SK-N-SH treated with all-trans-retinoic acid at 6 μM for 48 hours (cell line): Measurements from ENCODE around the gene RHBDL3.

Source experiments
- BACH2 ChIP-seq: fragments of 250-450 bp; sonication (Bioruptor Pico); IDR thresholded peaks from 2 replicates; pipeline ENCODE4 v1.9.0; 2021; ENCODE audit warnings: mild to moderate bottlenecking, borderline replicate concordance
- ESRRG ChIP-seq: fragments of 250-450 bp; sonication (Bioruptor Pico); IDR thresholded peaks from 2 replicates; pipeline ENCODE4 v1.6.1; 2021; ENCODE audit warnings: mild to moderate bottlenecking
- SNAI2 ChIP-seq: fragments of 250-450 bp; sonication (Bioruptor Pico); IDR thresholded peaks from 2 replicates; pipeline ENCODE4 v1.5.0; 2020; ENCODE audit warnings: mild to moderate bottlenecking, moderate library complexity
- ZFP3 ChIP-seq: fragments of 250-450 bp; sonication (Bioruptor Pico); IDR thresholded peaks from 2 replicates; pipeline ENCODE4 v1.5.0; 2020; ENCODE audit warnings: mild to moderate bottlenecking, moderate library complexity
- ZFP30 ChIP-seq: fragments of 450-650 bp; formaldehyde crosslinking; IDR thresholded peaks from 2 replicates; pipeline ENCODE4 v1.5.0; 2022; ENCODE audit warnings: mild to moderate bottlenecking, moderate library complexity

- TF ChIP-seq ZFP30: no peak
- no peak for TF ChIP-seq ZFP3 (CRISPR knock-in tag)
- no peak for TF ChIP-seq SNAI2 (CRISPR knock-in tag)
- TF ChIP-seq BACH2 (CRISPR knock-in tag): no peak
- TF ChIP-seq ESRRG: no peak
These were observed 22.3 kb downstream of the RHBDL3 start for GRCh38 chr17:32287804-32288511.
